AG08396 (cell line): ENCODE results near the gene BTBD1.
A peak's percentile ranks its signal among the peaks of the same experiment; 100 is the strongest.

Experiments
- DNase-seq: peaks from one replicate; pipeline ENCODE4 v3.0.0; 2012; ENCODE audit warnings: low spot score, mixed read lengths

The BTBD1 gene

DNA sequence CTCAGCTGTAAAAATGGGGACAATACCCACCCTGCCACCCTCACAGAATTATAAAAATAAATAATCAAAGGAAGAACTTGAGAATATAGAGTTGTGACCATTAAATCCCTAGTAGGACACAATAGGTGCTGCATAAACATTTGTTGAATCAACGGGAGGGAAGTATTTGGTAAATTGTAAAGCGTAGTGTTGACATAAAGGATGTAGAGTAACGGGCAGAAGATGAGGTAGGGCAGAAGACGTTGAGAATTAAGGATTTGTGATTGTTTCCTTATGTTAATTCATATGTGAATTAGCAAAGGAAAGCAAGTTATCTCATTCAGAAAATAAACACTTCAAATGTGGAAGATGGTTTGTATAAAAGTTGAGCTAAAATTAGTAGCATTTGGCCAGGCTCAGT lies 73.9 kb downstream of the BTBD1 start:
- no peak for DNase-seq

DNA sequence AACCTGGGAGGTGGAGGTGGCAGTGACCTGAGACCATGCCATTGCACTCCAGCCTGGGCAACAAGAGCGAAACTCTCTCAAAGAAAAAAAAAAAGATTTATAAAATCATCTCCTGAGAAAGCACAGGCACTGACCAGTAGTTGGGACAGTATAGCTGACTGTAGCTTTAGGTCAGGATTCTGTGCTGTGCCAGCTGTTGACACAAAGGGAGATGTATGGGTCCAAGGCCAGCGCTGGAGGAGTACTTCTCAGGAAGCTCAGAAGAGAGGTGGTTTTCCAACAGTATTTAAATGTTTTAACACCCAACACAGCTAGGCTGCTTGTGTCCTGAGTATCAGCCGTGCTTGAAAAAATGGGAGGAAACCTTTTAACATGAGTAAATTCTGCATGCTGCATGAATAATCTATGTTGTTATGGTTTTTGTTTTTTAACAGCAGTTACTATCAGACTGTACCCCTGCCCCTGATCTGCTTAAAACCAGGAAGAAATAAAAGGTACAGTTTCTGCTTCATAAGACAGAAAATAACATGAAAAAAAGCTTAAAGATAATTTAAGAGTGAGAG lies 74.5 kb downstream of the BTBD1 start:
- DNase-seq = no peak

DNA sequence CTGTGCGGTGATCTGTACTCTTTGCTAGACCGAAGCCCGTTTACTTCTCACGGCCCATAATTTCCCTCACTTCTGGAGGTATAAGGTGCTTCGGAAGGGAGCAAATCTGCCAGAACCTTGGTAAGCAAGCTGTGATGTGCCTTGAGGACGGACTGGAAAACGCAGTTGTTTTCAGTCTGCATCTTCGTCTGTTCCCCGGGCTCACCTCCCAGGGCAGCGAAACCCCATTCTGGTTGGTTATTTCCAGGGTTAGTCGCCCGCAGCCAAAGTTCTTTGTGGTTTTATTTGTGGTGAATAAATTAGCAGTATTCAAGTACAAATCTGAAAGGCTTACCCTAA lies 80.6 kb downstream of the BTBD1 start:
- DNase-seq = no peak

DNA sequence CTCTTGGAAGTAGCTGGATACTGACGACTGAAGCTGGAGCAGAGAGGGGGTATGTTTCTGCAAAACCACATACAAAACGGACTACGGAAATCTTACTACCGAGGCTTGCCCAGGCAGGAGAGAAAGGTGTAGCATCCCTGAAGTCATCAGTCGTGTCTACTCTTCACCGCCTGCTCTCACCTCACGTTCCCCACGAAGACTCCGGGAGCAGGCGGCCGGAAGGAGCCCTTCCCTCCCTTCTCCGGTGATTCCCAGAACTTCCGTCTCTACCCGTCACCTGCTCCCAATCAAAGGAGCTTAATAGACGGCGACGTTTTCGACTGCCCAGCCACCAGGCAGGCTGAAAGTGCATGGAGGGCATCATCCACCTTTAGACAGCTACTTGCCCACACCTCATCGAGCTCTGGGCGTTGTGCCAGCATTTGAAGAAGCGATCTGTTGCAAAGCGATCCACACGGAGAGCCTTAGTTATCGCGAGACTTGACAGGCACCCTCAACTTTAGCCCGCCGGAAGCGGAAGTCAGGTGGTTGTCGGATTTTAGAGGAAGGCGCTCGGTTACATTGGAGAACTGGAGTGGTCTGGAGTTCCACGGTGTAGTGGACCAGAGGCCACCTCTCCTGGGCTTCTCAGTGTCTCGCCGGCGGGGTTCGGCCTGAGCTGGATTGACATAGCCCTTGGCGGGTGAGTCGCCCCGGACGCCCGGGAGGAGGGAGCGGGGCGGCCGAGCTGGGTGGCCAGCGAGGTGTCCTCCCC lies 81.2 kb downstream of the BTBD1 start, which contains the start of gene RAMAC:
TSS of gene RAMAC (plus strand) at position 523 of the 754 bp plus-strand sequence. CDS start 2,809 bp downstream, outside the sequence.
- peak; percentile 92 for DNase-seq

DNA sequence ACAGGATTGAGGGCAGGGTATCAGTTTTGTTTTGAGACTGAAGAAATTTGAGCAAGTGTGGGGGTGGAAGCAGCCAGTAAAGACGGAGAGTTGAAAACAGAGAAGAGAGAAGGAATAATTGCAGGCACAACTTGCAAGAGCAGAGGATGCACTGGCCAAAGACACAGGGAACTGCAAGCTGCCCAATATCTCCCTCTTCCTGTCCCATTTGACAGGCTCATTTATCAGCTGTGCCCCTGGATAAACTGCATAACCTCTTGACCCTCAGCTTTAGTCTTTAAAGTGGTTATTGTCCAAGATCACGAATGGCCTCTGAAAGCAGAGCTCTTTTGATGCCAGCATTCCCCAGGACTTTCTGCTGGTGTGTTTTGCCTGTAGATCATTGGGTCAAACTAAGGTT lies 86.1 kb downstream of the BTBD1 start:
- no peak for DNase-seq

DNA sequence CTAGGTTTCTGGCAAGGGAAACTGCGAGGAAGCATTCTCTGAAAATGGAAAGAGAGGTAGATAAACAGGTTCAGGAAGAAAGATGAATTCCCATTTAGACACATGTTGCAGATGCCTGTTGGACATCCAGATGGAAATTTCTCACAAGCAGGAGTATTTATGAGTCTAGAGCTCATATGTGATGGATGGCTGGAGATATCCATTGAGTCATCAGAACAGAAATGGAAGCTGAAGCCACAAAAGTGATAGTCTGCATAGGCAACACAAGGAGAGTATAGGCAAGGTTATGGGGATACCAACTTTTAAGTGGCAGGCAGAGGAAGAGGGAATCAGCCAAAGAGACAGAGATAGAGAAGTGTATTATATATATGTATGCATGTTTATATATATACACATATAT lies 87.3 kb downstream of the BTBD1 start:
- DNase-seq = no peak

DNA sequence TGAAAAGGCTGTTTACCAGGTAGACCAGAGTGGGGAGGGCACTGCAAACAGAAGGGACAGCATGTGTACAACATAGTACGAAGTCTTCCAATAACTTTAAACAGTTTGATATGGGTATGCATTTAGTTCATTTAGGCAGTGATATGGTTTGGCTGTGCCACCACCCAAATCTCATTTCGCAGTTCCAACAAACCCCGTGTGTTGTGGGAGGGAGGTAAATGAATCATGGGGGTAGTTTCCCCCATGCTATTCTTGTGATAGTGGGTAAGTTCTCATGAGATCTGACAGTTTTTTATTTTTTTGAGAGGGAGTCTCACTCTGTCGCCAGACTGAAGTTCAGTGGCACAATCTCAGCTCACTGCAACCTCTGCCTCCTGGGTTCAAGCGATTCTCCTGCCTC lies 88.6 kb downstream of the BTBD1 start:
- no peak for DNase-seq

DNA sequence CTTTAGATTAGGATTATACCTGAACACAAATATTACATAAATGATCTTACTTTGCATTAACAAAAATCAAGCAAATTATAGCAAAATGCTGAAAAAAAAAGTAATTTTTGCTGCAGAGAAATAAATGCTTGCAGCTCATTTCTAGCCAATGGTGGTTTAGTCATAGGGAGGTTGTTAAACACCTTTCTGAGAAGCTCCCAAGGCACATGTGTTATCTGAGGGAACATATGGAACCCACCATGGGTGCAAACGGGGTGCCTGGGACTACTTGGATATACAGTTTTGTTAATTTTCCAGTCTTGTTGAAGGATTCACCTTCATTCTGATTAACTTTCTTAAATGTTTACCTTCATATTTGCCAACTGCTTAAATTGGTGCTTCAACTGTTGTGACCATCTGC lies 90.0 kb downstream of the BTBD1 start:
- DNase-seq = no peak

DNA sequence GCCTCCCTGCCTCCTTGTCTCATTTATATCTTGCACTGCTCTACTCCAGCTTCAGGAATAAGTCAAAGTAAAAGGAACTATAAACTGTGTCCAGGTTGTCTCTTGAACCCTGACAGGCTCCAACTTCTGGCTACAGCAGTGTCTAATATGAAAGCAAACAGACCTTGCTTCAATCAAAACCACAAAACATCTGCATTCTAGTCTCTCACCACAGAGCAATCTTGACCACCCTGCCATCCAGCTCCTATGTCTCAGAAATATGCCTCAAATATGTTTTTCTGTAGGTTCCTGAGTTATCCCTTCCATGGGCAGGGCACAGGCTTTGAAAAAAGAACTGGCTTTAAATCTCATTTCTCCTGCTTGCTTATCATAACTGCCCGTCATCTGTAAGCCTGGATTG lies 94.1 kb downstream of the BTBD1 start:
- DNase-seq = no peak

DNA sequence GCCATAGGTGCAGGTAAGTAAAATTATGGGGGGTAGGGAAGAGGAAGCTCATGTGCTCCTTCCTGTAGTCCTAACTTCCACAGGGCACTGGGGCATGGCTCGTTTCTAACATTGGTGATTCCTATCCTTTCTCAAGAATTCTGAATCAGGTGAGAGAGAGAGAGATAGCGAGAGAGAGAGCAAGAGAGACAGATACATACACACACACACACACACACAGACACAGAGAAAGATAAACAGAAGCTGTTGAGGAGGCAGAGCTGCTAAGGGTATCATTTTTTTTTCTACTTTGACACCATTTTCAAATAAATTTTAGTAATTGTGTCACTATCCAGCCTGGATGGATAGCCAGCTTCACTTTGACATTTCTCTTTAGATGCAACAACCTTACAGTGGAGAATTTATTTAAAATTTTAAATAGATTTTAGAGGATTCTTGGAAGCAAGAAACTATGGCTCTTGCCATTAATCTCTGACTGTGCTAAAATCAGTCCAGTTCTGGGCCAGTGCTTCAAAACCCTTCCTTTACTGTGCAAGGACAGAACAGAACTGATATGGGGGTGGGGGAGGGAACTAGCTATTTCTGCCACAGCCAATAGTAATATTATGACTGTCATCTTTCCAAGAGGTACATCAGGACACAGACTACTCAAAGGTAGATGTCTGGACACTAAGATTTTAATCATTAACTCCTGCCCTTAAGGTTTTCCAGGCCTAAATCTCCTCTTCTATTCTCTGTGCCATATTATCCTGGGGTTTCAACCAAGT lies 95.7 kb downstream of the BTBD1 start:
- DNase-seq = no peak

DNA sequence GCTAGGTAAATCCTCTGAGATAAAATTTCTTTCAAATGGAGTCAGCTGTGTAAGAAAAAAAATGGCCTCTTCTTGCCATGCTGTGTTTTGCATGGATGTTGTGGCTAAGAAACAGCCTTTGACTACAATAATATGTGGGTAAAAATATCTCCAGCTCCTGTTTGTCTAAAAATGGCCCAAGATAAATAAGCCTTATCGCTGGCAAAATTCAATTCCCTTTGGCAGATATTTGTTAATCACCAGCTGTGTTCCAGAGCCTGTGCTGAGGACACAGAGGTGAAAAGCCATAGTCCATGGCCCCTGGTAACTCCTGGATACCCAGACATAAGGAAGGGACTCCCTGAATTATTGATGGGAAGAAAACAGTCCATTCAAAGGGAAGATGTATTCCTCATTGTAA lies 96.4 kb downstream of the BTBD1 start:
- no peak for DNase-seq

DNA sequence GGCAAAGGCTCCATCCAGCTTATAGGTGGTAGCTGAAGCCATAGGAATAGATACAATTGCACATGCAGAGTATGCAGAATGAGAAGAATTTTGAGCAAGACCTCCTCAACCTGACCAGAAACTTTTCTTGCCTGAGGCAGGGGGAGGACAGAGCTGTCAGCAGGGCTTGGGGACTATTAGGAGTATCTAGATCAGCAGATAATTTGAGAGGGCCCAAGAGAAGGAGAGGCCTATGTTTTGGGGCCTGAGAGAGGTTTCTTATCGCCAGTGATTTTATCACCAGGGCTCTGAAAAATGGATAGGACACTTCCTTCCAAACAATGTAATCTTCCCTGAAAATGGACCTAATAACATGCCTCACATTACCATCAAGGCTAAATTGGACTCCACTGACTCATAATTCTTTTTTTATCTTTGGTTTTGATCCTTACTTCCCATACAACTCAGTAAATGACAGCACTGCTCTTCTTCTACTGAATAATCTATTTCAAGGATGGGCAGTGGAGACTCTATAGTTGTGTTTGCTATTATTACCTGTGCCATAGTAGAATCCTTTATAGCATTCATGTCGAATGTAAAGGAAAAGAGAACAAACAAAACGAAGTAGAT lies 96.9 kb downstream of the BTBD1 start:
- DNase-seq = no peak

DNA sequence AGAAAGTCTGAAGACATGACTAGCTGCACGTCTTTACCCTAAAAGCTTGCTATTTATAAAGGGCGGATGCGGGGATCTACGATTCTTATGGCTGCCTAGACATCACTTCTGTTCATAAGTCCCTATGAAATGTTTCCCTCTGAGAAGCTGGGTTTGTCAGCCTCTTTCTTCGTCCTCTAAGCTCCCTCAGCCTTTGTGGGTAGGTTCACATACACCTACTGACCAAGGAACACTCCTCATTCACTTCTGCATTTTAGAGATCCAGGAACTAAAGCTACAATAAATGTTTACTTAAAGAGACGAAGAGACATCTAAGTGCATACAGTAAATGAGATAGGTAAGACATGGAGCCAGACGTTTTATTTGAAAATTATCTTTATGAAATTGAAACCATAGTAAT lies 97.7 kb downstream of the BTBD1 start:
- DNase-seq = no peak

DNA sequence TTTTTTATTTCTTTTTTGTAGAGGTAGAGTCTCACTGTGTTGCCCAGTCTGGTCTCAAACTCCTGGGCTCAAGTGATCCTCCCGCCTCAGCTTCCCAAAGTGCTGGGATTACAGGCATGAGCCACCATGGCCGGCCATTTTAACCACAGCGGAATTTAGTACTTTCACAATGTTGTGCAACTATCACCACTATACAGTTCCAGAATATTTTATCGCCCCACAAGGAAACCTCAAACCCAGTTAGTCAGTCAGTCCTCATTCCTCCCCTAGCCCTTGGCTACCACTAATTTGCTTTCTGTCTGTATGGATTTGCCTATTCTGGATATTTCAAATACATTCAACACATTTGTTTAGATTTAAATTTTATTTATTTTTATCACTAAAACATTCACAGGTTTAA lies 99.0 kb downstream of the BTBD1 start:
- no peak for DNase-seq

DNA sequence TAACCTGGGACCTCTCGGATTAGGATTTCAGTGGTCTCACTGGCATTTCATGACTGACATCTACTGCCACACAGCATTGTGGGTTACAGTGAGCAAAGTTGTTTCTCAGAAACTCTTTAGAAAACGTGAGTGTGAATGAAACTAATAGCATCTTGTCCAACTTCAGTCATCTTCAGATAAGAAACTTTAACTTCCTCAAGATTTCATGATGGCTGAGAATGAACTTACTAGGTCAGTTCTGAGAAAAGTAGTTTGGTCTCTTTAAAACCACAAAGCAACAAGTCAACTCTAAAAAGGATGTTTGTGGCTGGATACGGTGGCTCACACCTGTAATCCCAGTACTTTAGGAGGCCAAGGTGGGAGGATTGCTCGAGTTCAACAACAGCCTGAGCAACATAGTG lies 100.4 kb downstream of the BTBD1 start:
- DNase-seq = no peak
